Osteocyte (in vitro differentiated cells): ENCODE results near the gene CACNA2D1. TPM values are rescaled to one million over a fixed set of nuclear protein-coding genes. Genes with fewer than 3 reads are reported as not detected.

ENCODE experiments used
- DNase-seq: peaks from one replicate; pipeline ENCODE4 v3.0.0; 2021; ENCODE audit warnings: mixed read lengths; ENCODE audit not compliant: unreplicated experiment; ENCODE audit errors: extremely low spot score
- H3K27ac Mint-ChIP-seq: one replicate; pipeline ENCODE4 v1.8.0; 2021; ENCODE audit warnings: mild to moderate bottlenecking, mixed read lengths; ENCODE audit not compliant: unreplicated experiment
- H3K27me3 Mint-ChIP-seq: one replicate; pipeline ENCODE4 v1.8.0; 2021; ENCODE audit warnings: mixed read lengths; ENCODE audit not compliant: unreplicated experiment
- H3K36me3 Mint-ChIP-seq: one replicate; pipeline ENCODE4 v1.8.0; 2021; ENCODE audit warnings: mixed read lengths; ENCODE audit not compliant: unreplicated experiment
- H3K4me1 Mint-ChIP-seq: one replicate; pipeline ENCODE4 v1.8.0; 2021; ENCODE audit warnings: mixed read lengths; ENCODE audit not compliant: unreplicated experiment
- H3K4me3 Mint-ChIP-seq: one replicate; pipeline ENCODE4 v1.8.0; 2021; ENCODE audit warnings: mild to moderate bottlenecking, moderate library complexity, mixed read lengths; ENCODE audit not compliant: unreplicated experiment
- H3K9me3 Mint-ChIP-seq: one replicate; pipeline ENCODE4 v1.8.0; 2021; ENCODE audit warnings: mixed read lengths; ENCODE audit not compliant: unreplicated experiment
- total RNA-seq: library from RNA; stranded (reverse); gene quantifications from 2 replicates; pipeline ENCODE4 v1.2.1, GENCODE V29; 2021
- TF ChIP-seq, protein P1 (sequence below): fragments of 200-600 bp; sonication (generic); IDR thresholded peaks from 2 replicates; pipeline ENCODE4 v1.5.0; 2021; ENCODE audit warnings: antibody characterized with exemption, mild to moderate bottlenecking, moderate library complexity

Gene CACNA2D1
- total RNA-seq, 1 donor from 2014 or later, result 24.3 TPM

DNA sequence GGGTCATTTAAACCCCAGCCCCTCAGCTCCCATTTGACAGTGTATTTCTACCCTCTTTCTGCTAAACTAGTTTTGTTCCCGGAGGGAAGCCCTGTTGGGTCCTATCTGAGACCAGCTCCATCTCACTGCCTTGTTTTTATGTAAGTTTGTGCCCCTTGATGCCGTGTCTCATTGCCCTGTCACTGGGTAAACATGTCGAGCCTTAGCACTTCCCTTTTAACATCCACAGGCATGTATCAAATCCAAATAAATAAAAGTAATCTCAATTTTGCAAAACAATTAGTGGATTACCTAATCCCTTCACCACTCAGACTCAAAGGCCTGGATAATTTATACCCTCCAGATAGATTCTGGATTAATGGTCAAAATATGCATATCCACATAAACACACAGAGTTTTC is 115.7 kb downstream of the CACNA2D1 start:
- no peaks in the 10 kb centered on the region for H3K27me3 Mint-ChIP-seq
- no peak for DNase-seq
- H3K4me3 Mint-ChIP-seq, result no peak overlapping the region
- H3K27ac Mint-ChIP-seq, result no peak overlapping the region
- no peaks in the 10 kb centered on the region for H3K9me3 Mint-ChIP-seq
- H3K36me3 Mint-ChIP-seq, result peaks cover 10% of the 10 kb centered on the region
- TF ChIP-seq, protein P1, sequence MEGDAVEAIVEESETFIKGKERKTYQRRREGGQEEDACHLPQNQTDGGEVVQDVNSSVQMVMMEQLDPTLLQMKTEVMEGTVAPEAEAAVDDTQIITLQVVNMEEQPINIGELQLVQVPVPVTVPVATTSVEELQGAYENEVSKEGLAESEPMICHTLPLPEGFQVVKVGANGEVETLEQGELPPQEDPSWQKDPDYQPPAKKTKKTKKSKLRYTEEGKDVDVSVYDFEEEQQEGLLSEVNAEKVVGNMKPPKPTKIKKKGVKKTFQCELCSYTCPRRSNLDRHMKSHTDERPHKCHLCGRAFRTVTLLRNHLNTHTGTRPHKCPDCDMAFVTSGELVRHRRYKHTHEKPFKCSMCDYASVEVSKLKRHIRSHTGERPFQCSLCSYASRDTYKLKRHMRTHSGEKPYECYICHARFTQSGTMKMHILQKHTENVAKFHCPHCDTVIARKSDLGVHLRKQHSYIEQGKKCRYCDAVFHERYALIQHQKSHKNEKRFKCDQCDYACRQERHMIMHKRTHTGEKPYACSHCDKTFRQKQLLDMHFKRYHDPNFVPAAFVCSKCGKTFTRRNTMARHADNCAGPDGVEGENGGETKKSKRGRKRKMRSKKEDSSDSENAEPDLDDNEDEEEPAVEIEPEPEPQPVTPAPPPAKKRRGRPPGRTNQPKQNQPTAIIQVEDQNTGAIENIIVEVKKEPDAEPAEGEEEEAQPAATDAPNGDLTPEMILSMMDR, result no peak
- H3K4me1 Mint-ChIP-seq, result no peaks in the 10 kb centered on the region

DNA sequence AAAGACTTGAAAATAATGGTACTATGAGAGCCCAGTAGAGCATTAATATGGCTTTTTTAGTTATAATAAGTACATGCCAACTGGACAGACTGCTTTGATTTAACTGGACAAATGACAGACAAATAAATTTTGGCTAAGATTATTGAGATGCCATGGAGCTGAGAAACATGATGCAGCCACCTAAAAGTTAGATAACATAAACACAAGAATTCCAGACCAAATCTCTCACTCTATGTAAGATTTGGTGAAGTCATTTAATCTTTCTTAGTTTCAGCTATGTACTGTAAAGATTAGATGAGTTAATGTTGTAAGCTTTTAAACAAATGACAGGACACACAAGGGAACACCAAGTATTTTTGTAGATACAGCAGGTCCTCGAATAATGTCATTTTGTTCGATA is 118.2 kb downstream of the CACNA2D1 start:
- TF ChIP-seq, protein P1, result no peak
- H3K27me3 Mint-ChIP-seq, result no peaks in the 10 kb centered on the region
- peaks cover 13% of the 10 kb centered on the region for H3K36me3 Mint-ChIP-seq
- no peak for DNase-seq
- no peaks in the 10 kb centered on the region for H3K4me1 Mint-ChIP-seq
- no peak overlapping the region for H3K27ac Mint-ChIP-seq
- no peaks in the 10 kb centered on the region for H3K9me3 Mint-ChIP-seq
- no peak overlapping the region for H3K4me3 Mint-ChIP-seq

DNA sequence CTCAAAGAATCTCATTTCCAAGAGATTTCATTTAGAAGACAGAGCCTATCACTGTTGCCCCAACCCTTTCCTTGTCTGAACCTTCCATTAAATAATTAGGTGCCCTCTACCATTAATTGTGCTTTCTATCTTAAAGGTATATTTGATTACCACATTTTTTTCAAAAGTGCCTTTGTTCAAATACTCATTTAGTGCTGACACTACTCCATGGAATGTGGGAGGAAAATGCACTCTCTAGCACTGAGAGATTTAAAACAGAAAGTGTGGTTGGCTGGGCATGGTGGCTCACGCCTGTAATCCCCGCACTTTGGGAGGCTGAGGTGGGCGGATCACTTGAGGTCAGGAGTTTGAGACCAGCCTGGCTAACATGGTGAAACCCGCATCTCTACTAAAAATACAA is 119.8 kb downstream of the CACNA2D1 start:
- Mint-ChIP-seq H3K4me1 (peaks cover 6% of the 10 kb centered on the region), H3K9me3 (no peaks in the 10 kb centered on the region), H3K27me3 (no peaks in the 10 kb centered on the region), H3K27ac (no peak overlapping the region), H3K36me3 (peaks cover 10% of the 10 kb centered on the region), H3K4me3 (no peak overlapping the region)
- DNase-seq, result no peak
- TF ChIP-seq, protein P1, result no peak

DNA sequence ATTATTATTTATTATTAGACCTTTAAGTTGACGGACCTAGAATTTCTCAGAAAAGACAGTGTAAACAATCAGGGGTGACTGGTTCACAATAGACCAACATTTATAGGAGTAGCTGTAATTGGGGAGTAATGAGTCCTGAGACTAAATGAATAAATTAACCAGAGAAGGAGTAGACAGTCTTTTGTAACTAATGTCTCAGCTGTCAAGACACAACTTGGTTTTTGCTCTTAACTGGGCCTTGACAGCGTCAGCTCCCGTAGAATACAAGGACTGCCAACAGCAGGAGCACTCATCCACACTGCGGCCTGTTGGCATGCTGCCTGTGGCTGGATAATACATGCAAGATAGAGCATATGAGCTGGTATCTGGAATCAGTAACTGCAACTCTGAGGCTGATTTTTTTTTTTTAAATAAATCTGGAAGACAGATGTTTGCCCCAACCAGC is 123.9 kb downstream of the CACNA2D1 start:
- Mint-ChIP-seq H3K27me3 (no peaks in the 10 kb centered on the region), H3K27ac (peak overlapping the region; percentile 39), H3K4me1 (peaks cover 18% of the 10 kb centered on the region), H3K4me3 (no peak overlapping the region), H3K9me3 (no peaks in the 10 kb centered on the region), H3K36me3 (peaks cover 7% of the 10 kb centered on the region)
- TF ChIP-seq, protein P1, result no peak
- no peak for DNase-seq

DNA sequence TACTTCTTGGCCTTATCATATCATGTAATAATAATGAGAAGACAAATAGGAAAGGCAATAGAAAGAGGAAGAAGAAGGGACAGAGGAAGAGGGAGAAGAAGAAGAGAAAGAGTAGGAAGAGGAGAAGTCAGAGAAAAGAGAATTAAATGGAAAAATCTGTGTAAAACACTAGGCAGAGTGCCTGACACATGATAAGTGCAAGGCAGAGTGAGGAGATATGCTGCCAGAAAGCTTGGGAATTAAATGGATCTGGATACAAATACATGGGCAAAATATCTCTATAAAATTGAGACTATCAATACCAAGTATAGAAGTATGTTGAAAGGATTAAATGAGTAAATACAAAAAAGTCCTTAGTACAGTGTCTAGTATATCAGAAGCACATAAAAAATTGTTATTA is 124.8 kb downstream of the CACNA2D1 start:
- H3K27ac Mint-ChIP-seq, result peak overlapping the region; percentile 0
- no peak overlapping the region for H3K4me3 Mint-ChIP-seq
- DNase-seq, result no peak
- peaks cover 3% of the 10 kb centered on the region for H3K36me3 Mint-ChIP-seq
- H3K4me1 Mint-ChIP-seq, result peaks cover 18% of the 10 kb centered on the region
- TF ChIP-seq, protein P1, result no peak
- no peaks in the 10 kb centered on the region for H3K27me3 Mint-ChIP-seq
- no peaks in the 10 kb centered on the region for H3K9me3 Mint-ChIP-seq
